ENCODE data around the gene TEKT1. TPM values are rescaled to one million over a fixed set of nuclear protein-coding genes. Genes with fewer than 3 reads are reported as not detected.

The TEKT1 gene
- total RNA-seq, 2 experiments from 2014 or later: not detected

- Histone ChIP-seq H3K36me3 (ENCODE audit: insufficient read depth, low read length) (peaks cover 5% of the 10 kb centered on the region), H3K4me3 (ENCODE audit: low read length) (no peak overlapping the region), H3K27me3 (ENCODE audit: control insufficient read depth in 1 of 2, insufficient read depth in 2 of 2, low read length in 2 of 2) (no peaks in the 10 kb centered on the region), H3K9me3 (ENCODE audit: control insufficient read depth in 1 of 2, insufficient read depth in 1 of 2, low read length in 2 of 2) (no peaks in the 10 kb centered on the region), H3K4me1 (ENCODE audit: insufficient read depth, low read length) (peaks cover 52% of the 10 kb centered on the region), H3K27ac (ENCODE audit: low read depth in 1 of 2, low read length in 2 of 2) (peak overlapping the region in 1 of 2 donors; percentile 64)
- CTCF ChIA-PET: no interaction called here
- DNase-seq (peak in 10 of 14 experiments; percentile 11 to 85 (median 52)), ATAC-seq (ENCODE audit: poor library complexity) (peak; percentile 49)
- Mint-ChIP-seq H3K9me3 (no peaks in the 10 kb centered on the region), H3K4me3 (peak overlapping the region; percentile 47), H3K27ac (peak overlapping the region; percentile 80), H3K36me3 (ENCODE audit: low read depth) (peaks cover 23% of the 10 kb centered on the region), H3K27me3 (no peaks in the 10 kb centered on the region), H3K4me1 (ENCODE audit: low read depth) (peaks cover 53% of the 10 kb centered on the region)
- no peak for TF ChIP-seq CTCF (IDR thresholded peaks at IDR 0.05)
- POLR2A ChIA-PET: no interaction called here
- intact Hi-C loops (cut with DNase I, micrococcal nuclease): loop anchor here in 1 of 2 experiments (10.0 kb wide), 1 partner anchor 262 kb away; the partner anchor contains the start of gene RNASEK
Measured at GRCh38 chr17:6753006-6753445, 78.5 kb downstream of the TEKT1 start.

GRCh38 chr17:6752068-6752909 lies 79.2 kb downstream of the TEKT1 start:
- CTCF ChIA-PET: interaction anchor here (1.3 kb wide), 1 partner anchor 9 kb away, joined by 3 read pairs; no protein-coding TSS in a partner anchor
- Mint-ChIP-seq H3K27me3 (no peaks in the 10 kb centered on the region), H3K27ac (peak overlapping the region; percentile 80), H3K4me3 (peak overlapping the region; percentile 17), H3K4me1 (ENCODE audit: low read depth) (peaks cover 46% of the 10 kb centered on the region), H3K9me3 (no peaks in the 10 kb centered on the region), H3K36me3 (ENCODE audit: low read depth) (peaks cover 16% of the 10 kb centered on the region)
- Histone ChIP-seq H3K4me1 (ENCODE audit: insufficient read depth, low read length) (peaks cover 46% of the 10 kb centered on the region), H3K4me3 (ENCODE audit: low read length) (no peak overlapping the region), H3K27ac (ENCODE audit: low read depth in 1 of 2, low read length in 2 of 2) (peak overlapping the region in 1 of 2 donors; percentile 64), H3K36me3 (ENCODE audit: insufficient read depth, low read length) (no peaks in the 10 kb centered on the region), H3K9me3 (ENCODE audit: control insufficient read depth in 1 of 2, insufficient read depth in 1 of 2, low read length in 2 of 2) (no peaks in the 10 kb centered on the region), H3K27me3 (ENCODE audit: control insufficient read depth in 1 of 2, insufficient read depth in 2 of 2, low read length in 2 of 2) (no peaks in the 10 kb centered on the region)
- POLR2A ChIA-PET: no interaction called here
- no peak for TF ChIP-seq CTCF (IDR thresholded peaks at IDR 0.05)
- DNase-seq (peak in 2 of 14 experiments; percentile 22 to 51), ATAC-seq (ENCODE audit: poor library complexity) (no peak)
- intact Hi-C loops (cut with DNase I, micrococcal nuclease): loop anchor here in 1 of 2 experiments (10.0 kb wide), 1 partner anchor 263 kb away; the partner anchor contains the start of gene RNASEK

- H3K4me1 Mint-ChIP-seq (ENCODE audit: low read depth): peaks cover 24% of the 10 kb centered on the region
- intact Hi-C loops (cut with DNase I, micrococcal nuclease): no loop called here
- Histone ChIP-seq H3K4me1 (ENCODE audit: insufficient read depth, low read length) (peaks cover 23% of the 10 kb centered on the region), H3K27me3 (ENCODE audit: control insufficient read depth in 1 of 2, insufficient read depth in 2 of 2, low read length in 2 of 2) (no peaks in the 10 kb centered on the region), H3K36me3 (ENCODE audit: insufficient read depth, low read length) (no peaks in the 10 kb centered on the region), H3K4me3 (ENCODE audit: low read length) (no peak overlapping the region), H3K27ac (ENCODE audit: low read depth in 1 of 2, low read length in 2 of 2) (no peak overlapping the region), H3K9me3 (ENCODE audit: control insufficient read depth in 1 of 2, insufficient read depth in 1 of 2, low read length in 2 of 2) (no peaks in the 10 kb centered on the region)
- no peaks in the 10 kb centered on the region for H3K36me3 Mint-ChIP-seq (ENCODE audit: low read depth)
- ChIA-PET CTCF (no interaction called here), POLR2A (no interaction called here)
- H3K9me3 Mint-ChIP-seq: no peaks in the 10 kb centered on the region
- H3K4me3 Mint-ChIP-seq: no peak overlapping the region
- H3K27me3 Mint-ChIP-seq: peaks cover under 1% of the 10 kb centered on the region
- ATAC-seq (ENCODE audit: poor library complexity) (no peak), DNase-seq (peak in 2 of 14 experiments; percentile 7 to 12)
- H3K27ac Mint-ChIP-seq: no peak overlapping the region
- no peak for TF ChIP-seq CTCF (IDR thresholded peaks at IDR 0.05)
Measured at GRCh38 chr17:6749519-6749918, 82.0 kb downstream of the TEKT1 start.
